Measurements from ENCODE around the gene HDGFL2. TPM values are rescaled to one million over a fixed set of nuclear protein-coding genes. Genes with fewer than 3 reads are reported as not detected.

The HDGFL2 gene
- total and polyA plus RNA-seq, 2 donors: 22.2 to 51.4 TPM

DNA sequence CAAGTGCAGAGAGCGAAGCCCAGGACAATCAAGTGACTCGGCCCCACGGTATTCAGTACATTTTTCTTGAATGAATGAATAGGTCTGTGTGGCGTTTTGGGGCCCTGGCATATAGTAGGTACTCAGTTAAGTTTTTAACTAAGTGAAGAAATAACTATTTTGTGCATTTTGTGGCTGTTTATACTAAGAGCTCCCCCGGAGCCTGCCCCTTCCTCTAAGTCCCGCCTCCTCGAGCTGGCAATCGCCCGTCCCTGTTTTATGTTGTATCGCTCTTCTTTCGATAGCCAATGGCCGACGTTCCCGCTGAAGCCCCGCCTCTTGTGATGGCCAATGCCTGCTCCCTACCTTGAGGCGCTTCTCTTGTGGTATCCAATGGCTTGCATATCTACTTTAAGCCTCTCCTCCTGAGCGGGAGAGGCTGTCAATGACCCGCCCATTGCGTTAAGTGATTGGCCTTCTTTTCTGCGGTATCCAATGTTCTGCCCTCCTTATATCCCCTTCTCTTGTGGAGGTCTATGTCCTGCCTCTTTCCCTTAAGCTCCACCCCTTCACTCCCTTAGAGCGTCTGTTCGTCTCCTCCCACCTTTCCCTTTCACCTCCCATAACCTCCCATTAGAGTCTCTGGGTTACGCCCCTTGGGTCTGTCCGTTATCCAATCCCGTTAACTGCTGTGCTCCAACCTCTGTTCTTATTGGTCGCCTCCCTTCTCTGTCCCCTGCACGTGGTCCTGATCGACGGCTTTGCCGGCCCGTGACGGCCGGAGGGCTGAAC, 509 bp upstream of the HDGFL2 start:
- Histone ChIP-seq H3K27ac (ENCODE audit: low read depth) (no peak overlapping the region), H3K4me1 (ENCODE audit: insufficient read depth) (no peaks in the 10 kb centered on the region), H3K36me3 (ENCODE audit: insufficient read depth) (no peaks in the 10 kb centered on the region), H3K4me3 (ENCODE audit: low read depth, low read length) (peak overlapping the region; percentile 93)
- peak; percentile 100 for DNase-seq (ENCODE audit: extremely low spot score)
- under 1% methylated on average over 33 of the region's 33 CpGs for WGBS

DNA sequence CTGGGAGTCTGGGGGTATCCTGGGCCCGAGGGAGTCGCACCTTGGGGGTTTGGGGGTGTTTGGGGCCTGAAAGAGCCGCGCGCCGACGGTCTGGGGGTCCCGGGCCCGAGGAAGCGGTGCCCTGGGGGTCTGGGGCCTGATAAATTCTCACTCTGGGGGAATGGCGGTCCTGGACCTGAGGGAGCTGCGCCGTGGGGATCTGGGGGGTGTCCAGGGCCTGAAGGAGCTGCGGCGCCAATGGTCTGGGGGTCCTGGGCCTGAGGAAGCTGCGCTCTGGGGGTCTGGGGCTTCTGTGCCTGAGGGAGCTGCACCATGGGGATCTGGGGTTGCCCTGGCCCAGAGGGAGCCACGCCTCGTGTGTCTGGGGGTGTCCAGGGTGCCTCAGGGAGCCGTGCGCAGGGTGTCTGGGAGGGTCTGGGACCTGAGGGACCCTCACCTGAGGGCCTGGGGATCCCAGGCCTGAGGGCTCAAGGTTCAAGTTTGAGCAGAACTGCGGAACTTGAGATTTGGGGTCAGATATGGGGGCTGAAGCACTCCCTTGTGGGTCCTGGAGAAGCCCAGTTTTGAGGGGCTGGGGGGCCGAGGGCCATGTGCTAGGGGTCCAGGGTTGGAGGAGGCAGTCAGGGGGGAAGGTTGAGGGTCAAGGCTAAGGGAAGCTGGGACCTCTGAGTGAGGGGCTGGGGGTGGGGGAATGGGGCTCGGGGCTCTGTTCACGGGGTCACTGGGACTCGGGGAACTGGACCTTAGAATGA, 1.1 kb downstream of the HDGFL2 start:
- H3K36me3 ChIP-seq (ENCODE audit: insufficient read depth): peaks cover 3% of the 10 kb centered on the region
- no peak overlapping the region for H3K27ac ChIP-seq (ENCODE audit: low read depth)
- 18% methylated on average over 25 of the region's 25 CpGs for WGBS
- no peak for DNase-seq (ENCODE audit: extremely low spot score)
- H3K4me3 ChIP-seq (ENCODE audit: low read depth, low read length): peak overlapping the region; percentile 93
- H3K4me1 ChIP-seq (ENCODE audit: insufficient read depth): no peaks in the 10 kb centered on the region

DNA sequence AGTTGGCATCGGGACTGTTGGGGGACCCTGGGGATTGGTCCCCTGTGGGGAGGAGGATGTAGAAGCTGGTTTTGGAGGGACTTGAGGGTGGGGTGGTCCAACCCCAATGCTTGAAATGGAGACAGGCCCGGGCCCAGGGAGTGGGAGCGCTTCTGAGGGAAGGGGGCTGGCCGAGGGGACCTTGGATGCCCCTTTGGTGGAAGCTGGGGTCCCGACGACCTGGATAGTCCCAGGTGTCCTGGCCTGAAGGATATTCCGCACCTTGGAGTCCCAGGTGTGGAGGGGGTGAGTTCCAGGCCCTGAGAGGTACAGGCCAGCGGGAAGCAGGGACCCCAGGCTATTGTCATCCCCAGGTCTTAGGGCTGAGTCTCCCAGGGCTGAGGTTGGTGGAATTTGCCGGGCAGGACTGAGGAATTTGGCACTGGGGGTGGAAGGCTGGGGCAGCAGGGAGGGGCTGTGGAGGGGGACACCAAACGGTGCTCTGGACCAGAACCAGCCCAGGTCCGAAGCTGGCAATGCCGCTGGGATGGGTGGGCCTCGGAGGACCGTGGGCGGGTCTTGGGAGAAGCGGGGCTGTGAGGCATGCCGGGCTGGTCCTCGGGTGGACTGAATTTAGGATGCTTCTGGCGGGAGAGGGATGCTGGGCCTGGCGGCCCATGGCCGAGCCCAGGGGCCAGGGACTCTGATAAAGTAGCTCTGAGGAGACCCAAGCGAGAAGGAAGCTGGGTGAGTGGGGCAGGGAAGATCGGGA, 1.8 kb downstream of the HDGFL2 start:
- no peak for DNase-seq (ENCODE audit: extremely low spot score)
- H3K27ac ChIP-seq (ENCODE audit: low read depth): no peak overlapping the region
- H3K4me1 ChIP-seq (ENCODE audit: insufficient read depth): no peaks in the 10 kb centered on the region
- H3K4me3 ChIP-seq (ENCODE audit: low read depth, low read length): no peak overlapping the region
- peaks cover 6% of the 10 kb centered on the region for H3K36me3 ChIP-seq (ENCODE audit: insufficient read depth)
- WGBS: 21% methylated on average over 23 of the region's 23 CpGs

DNA sequence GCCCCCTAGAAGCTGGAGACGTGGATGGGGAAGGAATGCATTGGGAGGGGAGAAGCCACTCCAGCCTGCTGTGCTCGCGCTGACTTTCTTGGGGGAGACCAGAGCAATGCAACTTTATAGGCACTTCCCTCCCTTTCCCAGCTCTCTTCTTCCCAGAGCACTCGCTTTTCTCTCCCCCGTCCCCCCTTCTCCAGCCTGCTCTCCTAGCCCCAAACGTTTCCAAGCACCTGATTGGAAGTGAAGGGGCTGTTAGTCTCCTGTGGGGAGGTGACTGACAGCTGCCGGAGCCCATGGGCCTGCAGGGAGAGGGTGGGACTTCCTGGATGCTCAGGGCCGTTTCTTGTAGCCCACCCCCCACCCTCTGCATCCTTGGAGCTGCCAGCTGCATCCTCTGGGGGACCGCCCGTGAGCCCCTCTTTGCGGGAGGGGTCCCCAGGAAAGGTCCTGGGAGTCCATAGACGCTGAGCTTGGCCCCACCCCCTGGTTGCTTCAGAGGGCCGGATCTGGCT, 2.5 kb downstream of the HDGFL2 start:
- Histone ChIP-seq H3K4me3 (ENCODE audit: low read depth, low read length) (no peak overlapping the region), H3K27ac (ENCODE audit: low read depth) (no peak overlapping the region), H3K4me1 (ENCODE audit: insufficient read depth) (no peaks in the 10 kb centered on the region), H3K36me3 (ENCODE audit: insufficient read depth) (peaks cover 6% of the 10 kb centered on the region)
- DNase-seq (ENCODE audit: extremely low spot score): no peak
- WGBS: 18% methylated on average over 13 of the region's 13 CpGs

DNA sequence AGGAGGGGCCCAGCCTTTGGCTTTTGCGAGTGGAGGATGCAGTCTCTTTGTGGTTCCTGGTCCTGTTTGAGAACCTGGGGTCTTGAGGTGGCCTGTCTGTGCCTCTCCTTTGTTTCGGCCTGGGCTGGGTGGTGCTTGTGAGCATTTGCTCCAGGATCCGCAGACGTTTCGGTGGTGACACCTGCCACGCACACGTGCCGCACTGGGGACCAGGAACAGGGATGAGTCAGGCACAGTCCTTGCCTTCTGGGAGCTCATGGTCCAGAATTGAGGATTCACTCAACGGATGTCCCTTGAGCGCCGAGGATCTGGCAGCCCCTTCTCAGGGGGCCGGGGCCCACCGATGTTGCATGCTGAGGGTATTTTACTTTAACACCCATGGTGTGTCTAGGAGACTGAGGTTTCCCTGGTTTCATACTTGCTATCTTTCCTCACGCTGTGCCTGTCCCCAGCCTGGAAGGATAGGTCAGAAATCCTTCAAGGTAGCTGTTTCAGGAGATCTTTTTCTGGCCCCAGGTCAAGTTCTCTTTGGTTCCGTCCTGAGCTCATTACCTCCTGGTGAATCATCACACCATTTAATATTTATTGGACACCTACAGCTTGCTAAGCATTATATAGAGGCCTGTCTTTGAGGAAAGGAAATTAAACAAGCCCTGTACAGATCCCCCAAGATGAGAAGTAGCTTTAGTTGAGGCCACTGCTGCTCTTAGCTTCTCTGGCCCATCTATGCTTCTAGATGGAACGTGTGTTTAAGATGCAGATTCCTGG, 5.1 kb downstream of the HDGFL2 start:
- no peak for DNase-seq (ENCODE audit: extremely low spot score)
- WGBS: 84% methylated on average over 16 of the region's 16 CpGs
- Histone ChIP-seq H3K4me3 (ENCODE audit: low read depth, low read length) (no peak overlapping the region), H3K4me1 (ENCODE audit: insufficient read depth) (no peaks in the 10 kb centered on the region), H3K27ac (ENCODE audit: low read depth) (no peak overlapping the region), H3K36me3 (ENCODE audit: insufficient read depth) (peaks cover 6% of the 10 kb centered on the region)

DNA sequence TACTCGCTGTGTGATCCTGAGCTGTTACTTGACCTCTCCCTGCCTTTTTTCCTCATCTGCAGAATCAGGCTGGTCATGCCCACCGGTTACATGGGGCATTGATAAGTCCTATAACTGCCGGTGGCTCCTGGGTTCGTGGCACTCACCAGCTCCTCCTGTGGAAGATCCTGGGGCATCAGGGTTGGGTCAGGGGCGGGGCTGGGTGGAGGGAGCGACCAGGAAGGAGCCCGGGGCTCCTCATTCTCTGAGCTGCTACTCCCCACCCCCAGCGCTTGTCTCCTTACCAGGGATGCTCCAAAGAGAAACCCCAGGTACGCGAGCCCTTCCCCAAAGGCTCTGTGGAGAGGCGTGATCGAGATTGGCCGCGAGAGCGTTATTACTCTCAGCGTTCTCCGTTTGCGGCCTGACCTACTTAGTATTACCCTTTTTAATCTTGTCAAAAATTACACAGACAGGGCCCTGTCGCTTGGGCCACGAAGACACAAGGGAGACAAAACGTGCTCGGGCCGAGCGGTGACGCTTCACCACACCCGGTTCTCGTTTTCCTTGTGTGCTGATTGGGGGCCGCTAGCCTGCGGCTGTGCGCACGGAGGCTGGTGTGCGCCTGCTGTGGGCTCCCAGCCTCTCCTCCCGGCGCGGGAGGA, 10.7 kb downstream of the HDGFL2 start:
- Histone ChIP-seq H3K36me3 (ENCODE audit: insufficient read depth) (peaks cover 5% of the 10 kb centered on the region), H3K4me3 (ENCODE audit: low read depth, low read length) (no peak overlapping the region), H3K4me1 (ENCODE audit: insufficient read depth) (no peaks in the 10 kb centered on the region), H3K27ac (ENCODE audit: low read depth) (no peak overlapping the region)
- WGBS: 90% methylated on average over 35 of the region's 35 CpGs
- DNase-seq (ENCODE audit: extremely low spot score): no peak

DNA sequence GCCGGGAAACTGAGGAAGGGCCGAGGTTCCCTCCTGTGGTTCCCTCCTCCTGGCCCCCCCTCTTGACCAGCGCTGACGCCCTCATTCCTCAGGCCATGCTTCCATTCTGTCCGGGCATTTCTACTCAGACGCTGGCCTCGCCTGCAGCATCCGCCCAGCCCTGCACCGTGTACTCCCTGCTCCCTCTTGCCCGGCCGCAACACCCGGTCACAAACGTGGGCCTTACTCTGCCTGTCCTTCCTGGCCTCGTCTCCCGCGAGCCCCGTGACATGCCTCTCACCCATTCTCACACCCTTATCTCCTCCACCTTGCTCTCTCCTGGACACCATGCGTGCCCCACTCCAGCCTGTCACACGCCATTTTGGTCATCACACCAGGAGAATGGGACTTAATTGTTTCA, 11.3 kb downstream of the HDGFL2 start:
- WGBS: 90% methylated on average over 19 of the region's 19 CpGs
- H3K4me3 ChIP-seq (ENCODE audit: low read depth, low read length): no peak overlapping the region
- no peak overlapping the region for H3K27ac ChIP-seq (ENCODE audit: low read depth)
- no peaks in the 10 kb centered on the region for H3K4me1 ChIP-seq (ENCODE audit: insufficient read depth)
- no peak for DNase-seq (ENCODE audit: extremely low spot score)
- H3K36me3 ChIP-seq (ENCODE audit: insufficient read depth): peaks cover 4% of the 10 kb centered on the region

DNA sequence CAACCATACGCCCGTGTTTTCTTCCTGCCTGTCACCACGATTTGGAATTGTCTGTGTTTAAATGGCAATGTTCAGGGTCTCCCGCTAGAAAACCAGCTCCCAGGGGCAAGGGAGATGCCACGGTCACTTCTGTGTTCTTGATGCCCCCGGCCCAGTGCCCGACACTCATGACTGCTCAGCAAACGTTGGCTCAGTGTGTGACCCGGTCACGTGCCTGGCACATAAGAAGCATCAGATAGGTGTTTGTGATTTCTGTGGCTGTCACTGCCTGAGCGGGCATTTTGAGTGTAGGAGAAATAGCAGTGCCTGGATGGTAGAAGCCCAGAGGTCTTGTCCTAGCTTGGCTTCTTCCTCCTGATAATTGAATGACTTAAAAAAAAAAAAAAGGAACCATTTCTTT, 15.5 kb downstream of the HDGFL2 start:
- 88% methylated on average over 11 of the region's 11 CpGs for WGBS
- H3K36me3 ChIP-seq (ENCODE audit: insufficient read depth): peaks cover 6% of the 10 kb centered on the region
- H3K4me3 ChIP-seq (ENCODE audit: low read depth, low read length): no peak overlapping the region

DNA sequence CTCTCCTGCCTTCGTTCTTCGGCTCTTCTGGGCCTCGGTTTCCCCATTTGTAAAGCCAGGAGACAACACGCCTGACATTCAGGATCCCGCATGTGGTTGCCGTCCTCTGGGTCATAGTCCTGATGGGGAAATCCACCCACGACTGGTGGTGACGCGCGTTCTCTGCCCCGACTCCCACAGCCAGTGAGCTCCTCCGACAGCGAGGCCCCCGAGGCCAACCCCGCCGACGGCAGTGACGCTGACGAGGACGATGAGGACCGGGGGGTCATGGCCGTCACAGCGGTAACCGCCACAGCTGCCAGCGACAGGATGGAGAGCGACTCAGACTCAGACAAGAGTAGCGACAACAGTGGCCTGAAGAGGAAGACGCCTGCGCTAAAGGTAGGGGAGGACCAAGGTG, 16.4 kb downstream of the HDGFL2 start:
- no peak for DNase-seq (ENCODE audit: extremely low spot score)
- H3K4me1 ChIP-seq (ENCODE audit: insufficient read depth): no peaks in the 10 kb centered on the region
- H3K4me3 ChIP-seq (ENCODE audit: low read depth, low read length): no peak overlapping the region
- no peak overlapping the region for H3K27ac ChIP-seq (ENCODE audit: low read depth)
- H3K36me3 ChIP-seq (ENCODE audit: insufficient read depth): peaks cover 4% of the 10 kb centered on the region
- WGBS: 91% methylated on average over 29 of the region's 29 CpGs

More for the DNA sequence above, 15.5 kb downstream of the HDGFL2 start:
- no peak overlapping the region for H3K27ac ChIP-seq (ENCODE audit: low read depth)
- DNase-seq (ENCODE audit: extremely low spot score): no peak
- no peaks in the 10 kb centered on the region for H3K4me1 ChIP-seq (ENCODE audit: insufficient read depth)

DNA sequence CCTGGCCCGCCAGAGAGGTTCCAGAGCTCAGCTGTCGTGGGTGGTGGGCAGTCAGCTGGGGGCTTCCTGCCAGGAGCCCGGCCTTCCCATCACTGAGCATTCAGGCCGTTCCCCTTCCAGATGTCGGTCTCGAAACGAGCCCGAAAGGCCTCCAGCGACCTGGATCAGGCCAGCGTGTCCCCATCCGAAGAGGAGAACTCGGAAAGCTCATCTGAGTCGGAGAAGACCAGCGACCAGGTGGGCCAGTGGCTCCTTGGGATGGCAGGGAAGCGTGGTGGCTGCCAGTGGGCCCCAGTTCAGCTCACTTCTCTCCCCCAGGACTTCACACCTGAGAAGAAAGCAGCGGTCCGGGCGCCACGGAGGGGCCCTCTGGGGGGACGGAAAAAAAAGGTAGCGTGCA, 19.3 kb downstream of the HDGFL2 start:
- Histone ChIP-seq H3K4me1 (ENCODE audit: insufficient read depth) (no peaks in the 10 kb centered on the region), H3K27ac (ENCODE audit: low read depth) (no peak overlapping the region), H3K4me3 (ENCODE audit: low read depth, low read length) (no peak overlapping the region), H3K36me3 (ENCODE audit: insufficient read depth) (peaks cover 15% of the 10 kb centered on the region)
- 96% methylated on average over 21 of the region's 21 CpGs for WGBS
- no peak for DNase-seq (ENCODE audit: extremely low spot score)

DNA sequence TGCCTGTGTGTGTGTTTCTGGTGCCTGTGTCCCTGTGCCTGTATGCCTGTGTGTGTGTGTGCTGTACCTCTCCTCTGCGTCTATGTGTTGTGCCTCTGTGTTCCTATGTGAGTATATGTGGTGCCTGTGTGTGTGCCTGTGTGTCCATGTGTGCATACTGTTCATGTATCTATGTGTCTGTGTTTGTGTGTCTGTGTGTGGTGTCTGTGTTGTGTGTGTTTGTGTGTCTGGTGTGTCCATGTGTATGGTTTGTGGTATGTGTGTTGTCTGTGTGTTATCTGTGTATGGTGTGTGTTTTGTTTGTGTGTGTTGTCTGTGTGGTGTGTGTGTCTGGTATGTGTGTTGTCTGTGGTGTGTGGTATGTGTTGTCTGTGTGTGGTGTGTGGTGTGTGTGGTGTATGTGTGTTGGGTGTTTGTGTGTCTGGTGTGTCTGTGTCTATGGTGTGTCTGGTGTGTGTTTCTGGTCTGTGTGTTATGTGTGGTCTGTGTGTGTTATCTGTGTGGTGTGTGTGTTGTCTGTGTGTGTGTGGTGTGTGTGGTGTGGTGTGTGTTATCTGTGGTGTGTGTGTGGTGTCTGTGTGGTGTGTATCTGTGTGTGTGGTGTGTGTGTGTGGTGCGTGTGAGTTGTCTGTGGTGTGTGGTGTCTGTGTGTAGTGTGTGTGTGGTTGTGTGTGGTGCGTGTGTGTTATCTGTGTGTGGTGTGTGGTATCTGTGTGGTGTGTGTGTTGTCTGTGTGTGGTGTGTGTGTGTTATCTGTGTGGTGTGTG, 20.4 kb downstream of the HDGFL2 start:
- Histone ChIP-seq H3K4me1 (ENCODE audit: insufficient read depth) (no peaks in the 10 kb centered on the region), H3K27ac (ENCODE audit: low read depth) (no peak overlapping the region), H3K4me3 (ENCODE audit: low read depth, low read length) (no peak overlapping the region), H3K36me3 (ENCODE audit: insufficient read depth) (peaks cover 17% of the 10 kb centered on the region)
- DNase-seq (ENCODE audit: extremely low spot score): no peak
- WGBS: 96% methylated on average over 3 of the region's 3 CpGs
